ENCODE results near the gene MAGI1. TPM values are rescaled to one million over a fixed set of nuclear protein-coding genes. Genes with fewer than 3 reads are reported as not detected.

Gene MAGI1
- total RNA-seq, 1 donor from 2014 or later: 18.7 TPM

DNA sequence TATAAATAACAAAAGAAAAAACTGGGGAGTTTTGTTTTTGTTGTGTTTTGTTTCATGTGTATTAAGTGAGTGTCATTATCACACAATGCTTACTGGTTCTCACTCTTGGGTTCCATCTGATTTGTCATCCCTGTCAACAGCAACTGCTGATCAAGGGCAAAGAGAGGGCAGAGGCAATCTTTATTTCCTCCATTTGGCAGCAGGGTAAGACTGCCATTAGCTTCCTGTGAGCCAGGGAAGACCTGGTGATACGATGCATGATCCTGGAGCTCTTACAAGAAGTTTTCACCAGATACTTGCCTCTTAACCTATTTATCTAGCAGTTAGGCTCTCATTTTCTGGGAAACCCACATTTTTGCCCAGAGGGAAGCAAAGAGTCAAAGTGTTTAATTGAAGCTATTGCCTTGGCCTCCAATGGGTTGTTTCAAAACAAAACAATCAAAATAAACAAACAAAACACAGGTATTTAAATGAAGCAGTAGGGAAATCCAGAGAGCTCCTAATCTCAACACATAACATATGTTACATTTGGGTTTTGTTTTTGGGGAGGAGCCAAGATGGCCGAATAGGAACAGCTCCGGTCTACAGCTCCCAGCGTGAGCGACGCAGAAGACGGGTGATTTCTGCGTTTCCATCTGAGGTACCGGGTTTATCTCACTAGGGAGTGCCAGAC is 529.8 kb downstream of the MAGI1 start:
- Mint-ChIP-seq H3K27ac (ENCODE audit: unreplicated experiment) (peak overlapping the region; percentile 54), H3K36me3 (ENCODE audit: low read depth) (no peaks in the 10 kb centered on the region), H3K9me3 (ENCODE audit: low read depth) (no peaks in the 10 kb centered on the region), H3K4me1 (ENCODE audit: low read depth) (peaks cover 5% of the 10 kb centered on the region), H3K27me3 (ENCODE audit: low read depth) (no peaks in the 10 kb centered on the region), H3K4me3 (ENCODE audit: unreplicated experiment) (peak overlapping the region; percentile 72)
- no peak for DNase-seq (ENCODE audit: low spot score)
- TF ChIP-seq, protein P1, sequence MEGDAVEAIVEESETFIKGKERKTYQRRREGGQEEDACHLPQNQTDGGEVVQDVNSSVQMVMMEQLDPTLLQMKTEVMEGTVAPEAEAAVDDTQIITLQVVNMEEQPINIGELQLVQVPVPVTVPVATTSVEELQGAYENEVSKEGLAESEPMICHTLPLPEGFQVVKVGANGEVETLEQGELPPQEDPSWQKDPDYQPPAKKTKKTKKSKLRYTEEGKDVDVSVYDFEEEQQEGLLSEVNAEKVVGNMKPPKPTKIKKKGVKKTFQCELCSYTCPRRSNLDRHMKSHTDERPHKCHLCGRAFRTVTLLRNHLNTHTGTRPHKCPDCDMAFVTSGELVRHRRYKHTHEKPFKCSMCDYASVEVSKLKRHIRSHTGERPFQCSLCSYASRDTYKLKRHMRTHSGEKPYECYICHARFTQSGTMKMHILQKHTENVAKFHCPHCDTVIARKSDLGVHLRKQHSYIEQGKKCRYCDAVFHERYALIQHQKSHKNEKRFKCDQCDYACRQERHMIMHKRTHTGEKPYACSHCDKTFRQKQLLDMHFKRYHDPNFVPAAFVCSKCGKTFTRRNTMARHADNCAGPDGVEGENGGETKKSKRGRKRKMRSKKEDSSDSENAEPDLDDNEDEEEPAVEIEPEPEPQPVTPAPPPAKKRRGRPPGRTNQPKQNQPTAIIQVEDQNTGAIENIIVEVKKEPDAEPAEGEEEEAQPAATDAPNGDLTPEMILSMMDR (IDR thresholded peaks at IDR 0.05): no peak

GRCh38 chr3:65507437-65507836 is 531.3 kb downstream of the MAGI1 start:
- TF ChIP-seq, protein P1 (IDR thresholded peaks at IDR 0.05): no peak
- H3K4me3 Mint-ChIP-seq (ENCODE audit: unreplicated experiment): no peak overlapping the region
- no peaks in the 10 kb centered on the region for H3K27me3 Mint-ChIP-seq (ENCODE audit: low read depth)
- no peaks in the 10 kb centered on the region for H3K9me3 Mint-ChIP-seq (ENCODE audit: low read depth)
- peaks cover 5% of the 10 kb centered on the region for H3K4me1 Mint-ChIP-seq (ENCODE audit: low read depth)
- no peak for DNase-seq (ENCODE audit: low spot score)
- H3K36me3 Mint-ChIP-seq (ENCODE audit: low read depth): no peaks in the 10 kb centered on the region
- H3K27ac Mint-ChIP-seq (ENCODE audit: unreplicated experiment): no peak overlapping the region

DNA sequence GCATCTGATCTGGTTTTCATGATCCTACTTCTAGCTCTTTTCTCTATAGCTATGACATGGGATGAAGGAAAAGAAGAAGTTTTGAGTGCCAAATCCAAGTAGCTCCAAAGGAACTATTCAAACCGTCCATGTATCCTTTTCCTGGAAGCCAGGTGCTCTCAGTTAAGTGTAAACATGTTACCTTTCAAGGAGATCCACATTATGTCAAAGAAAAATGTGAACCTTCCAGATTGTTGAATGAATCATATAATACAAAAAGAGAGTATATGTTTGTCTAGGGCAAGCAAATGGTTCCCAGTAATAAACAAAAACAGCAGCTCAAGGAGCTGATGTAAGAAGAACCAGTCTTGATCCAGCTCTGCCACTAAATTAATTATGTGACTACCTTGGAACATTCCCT is 534.9 kb downstream of the MAGI1 start:
- Mint-ChIP-seq H3K4me3 (ENCODE audit: unreplicated experiment) (no peak overlapping the region), H3K36me3 (ENCODE audit: low read depth) (no peaks in the 10 kb centered on the region), H3K27me3 (ENCODE audit: low read depth) (no peaks in the 10 kb centered on the region), H3K9me3 (ENCODE audit: low read depth) (no peaks in the 10 kb centered on the region), H3K27ac (ENCODE audit: unreplicated experiment) (no peak overlapping the region), H3K4me1 (ENCODE audit: low read depth) (no peaks in the 10 kb centered on the region)
- no peak for DNase-seq (ENCODE audit: low spot score)
- TF ChIP-seq, protein P1 (IDR thresholded peaks at IDR 0.05): no peak

GRCh38 chr3:65502526-65502925 is 536.2 kb downstream of the MAGI1 start:
- no peaks in the 10 kb centered on the region for H3K36me3 Mint-ChIP-seq (ENCODE audit: low read depth)
- H3K27me3 Mint-ChIP-seq (ENCODE audit: low read depth): no peaks in the 10 kb centered on the region
- no peak for DNase-seq (ENCODE audit: low spot score)
- H3K4me1 Mint-ChIP-seq (ENCODE audit: low read depth): no peaks in the 10 kb centered on the region
- TF ChIP-seq, protein P1 (IDR thresholded peaks at IDR 0.05): no peak
- H3K27ac Mint-ChIP-seq (ENCODE audit: unreplicated experiment): no peak overlapping the region
- no peaks in the 10 kb centered on the region for H3K9me3 Mint-ChIP-seq (ENCODE audit: low read depth)
- H3K4me3 Mint-ChIP-seq (ENCODE audit: unreplicated experiment): no peak overlapping the region

DNA sequence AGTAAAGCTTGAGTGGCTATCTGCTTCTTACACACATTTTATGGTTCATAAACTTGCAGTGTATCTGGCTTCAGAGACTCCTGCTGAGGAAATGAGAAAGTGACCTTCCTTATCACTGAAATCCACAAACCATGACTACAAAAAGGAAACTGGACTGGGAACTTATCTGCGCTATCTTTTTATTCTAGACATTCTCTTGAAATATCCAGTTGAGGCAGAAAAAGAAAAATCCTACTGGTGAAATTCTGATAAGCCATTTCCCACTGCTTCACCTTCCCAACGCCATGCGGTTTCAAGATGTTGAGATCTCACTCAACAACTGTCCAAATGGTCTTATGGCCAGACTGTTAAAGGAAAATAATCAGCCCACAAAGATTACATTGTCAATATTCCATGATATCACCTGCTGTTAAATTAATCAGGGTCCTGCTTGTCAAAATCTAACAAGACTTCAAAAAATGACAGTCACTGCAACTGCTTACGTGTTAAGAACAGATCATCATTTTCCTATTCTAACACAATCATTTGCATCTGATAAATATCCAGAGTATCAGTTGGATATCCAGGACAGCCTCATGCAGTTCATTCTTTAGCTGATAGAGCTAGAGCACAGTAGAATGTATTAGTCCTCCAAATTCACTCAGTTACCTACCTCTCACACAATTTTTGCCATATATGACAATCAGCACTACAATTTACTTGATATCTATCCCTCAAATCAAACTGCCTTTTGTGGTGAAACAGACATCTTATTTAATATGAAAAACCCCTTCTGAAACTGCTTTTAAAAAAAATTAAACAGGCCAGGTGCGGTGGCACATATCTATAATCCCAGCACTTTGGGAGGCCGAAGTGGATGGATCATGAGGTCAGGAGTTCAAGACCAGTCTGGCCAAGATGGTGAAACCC is 538.1 kb downstream of the MAGI1 start:
- Mint-ChIP-seq H3K36me3 (ENCODE audit: low read depth) (no peaks in the 10 kb centered on the region), H3K4me3 (ENCODE audit: unreplicated experiment) (no peak overlapping the region), H3K27me3 (ENCODE audit: low read depth) (no peaks in the 10 kb centered on the region), H3K27ac (ENCODE audit: unreplicated experiment) (no peak overlapping the region), H3K4me1 (ENCODE audit: low read depth) (no peaks in the 10 kb centered on the region), H3K9me3 (ENCODE audit: low read depth) (no peaks in the 10 kb centered on the region)
- TF ChIP-seq, protein P1 (IDR thresholded peaks at IDR 0.05): no peak
- DNase-seq (ENCODE audit: low spot score): no peak
